BJ (cell line): ENCODE measurements around the gene C20orf144. TPM values are rescaled to one million over a fixed set of nuclear protein-coding genes. Genes with fewer than 3 reads are reported as not detected.

Experiments
- CTCF ChIA-PET: fragments of 350-600 bp; formaldehyde crosslinking; extraction: SDS; loops from one replicate; lab custom pipeline; 2021; ENCODE audit warnings: antibody characterized with exemption, inconsistent platforms; lab: Yijun Ruan, JAX
- POLR2A ChIA-PET: fragments of 300-600 bp; sonication (Branson Sonifier 250); formaldehyde crosslinking; extraction: SDS; loops from one replicate; lab custom pipeline; 2021; ENCODE audit warnings: antibody characterized with exemption; lab: Charles Lee
- DNase-seq: peaks from one replicate; pipeline ENCODE4 v3.0.0-alpha.2; 2011; ENCODE audit warnings: low read depth
- H3K27me3 ChIP-seq: 2 replicates; pipeline ENCODE4 v1.6.0; 2011; ENCODE audit warnings: low read length; ENCODE audit not compliant: control insufficient read depth, insufficient read depth
- H3K36me3 ChIP-seq: 2 replicates; pipeline ENCODE4 v1.5.1; 2011; ENCODE audit warnings: low read length; ENCODE audit not compliant: control insufficient read depth, insufficient read depth
- H3K4me3 ChIP-seq: 2 replicates; pipeline ENCODE4 v1.5.1; 2011; ENCODE audit warnings: low read depth, mild to moderate bottlenecking, control low read depth, low read length
- CTCF ChIP-seq: IDR thresholded peaks from 2 replicates; pipeline ENCODE4 v1.5.1; 2011; ENCODE audit warnings: low read depth, mild to moderate bottlenecking, control low read depth, inconsistent platforms, low read length, moderate library complexity; ENCODE audit not compliant: insufficient read depth
- polyA plus RNA-seq: library from polyadenylated mRNA; depleted of rRNA; stranded (reverse); fragments of >200 nt; gene quantifications from 2 replicates; pipeline ENCODE4 v1.2.3, GENCODE V29; 2011

The C20orf144 gene
- polyA plus RNA-seq, 1 experiment = 0.22 TPM

- POLR2A ChIA-PET = no interaction called here
- DNase-seq = no peak
- Histone ChIP-seq H3K4me3 (no peak overlapping the region), H3K27me3 (no peaks in the 10 kb centered on the region), H3K36me3 (no peaks in the 10 kb centered on the region)
- CTCF ChIA-PET = no interaction called here
- TF ChIP-seq CTCF = no peak
These were observed 26.9 kb downstream of the C20orf144 start for GRCh38 chr20:33688938-33689424.

GRCh38 chr20:33689493-33689892 lies 27.4 kb downstream of the C20orf144 start:
- ChIA-PET CTCF (interaction anchor here (0.9 kb wide), 1 partner anchor 123 kb away, joined by 3 read pairs; no protein-coding TSS in a partner anchor), POLR2A (no interaction called here)
- no peak overlapping the region for H3K4me3 ChIP-seq
- DNase-seq = no peak
- TF ChIP-seq CTCF = no peak
- H3K36me3 ChIP-seq = no peaks in the 10 kb centered on the region
- H3K27me3 ChIP-seq = no peaks in the 10 kb centered on the region

GRCh38 chr20:33689973-33690372 lies 27.8 kb downstream of the C20orf144 start:
- ChIA-PET POLR2A (no interaction called here), CTCF (interaction anchor here (0.9 kb wide), 1 partner anchor 124 kb away, joined by 3 read pairs; no protein-coding TSS in a partner anchor)
- H3K27me3 ChIP-seq = no peaks in the 10 kb centered on the region
- H3K4me3 ChIP-seq = no peak overlapping the region
- H3K36me3 ChIP-seq = no peaks in the 10 kb centered on the region
- no peak for TF ChIP-seq CTCF
- DNase-seq = no peak

GRCh38 chr20:33693289-33693688 lies 31.2 kb downstream of the C20orf144 start:
- no peaks in the 10 kb centered on the region for H3K27me3 ChIP-seq
- no peaks in the 10 kb centered on the region for H3K36me3 ChIP-seq
- ChIA-PET POLR2A (no interaction called here), CTCF (no interaction called here)
- no peak overlapping the region for H3K4me3 ChIP-seq
- DNase-seq = no peak
- TF ChIP-seq CTCF = no peak

DNA sequence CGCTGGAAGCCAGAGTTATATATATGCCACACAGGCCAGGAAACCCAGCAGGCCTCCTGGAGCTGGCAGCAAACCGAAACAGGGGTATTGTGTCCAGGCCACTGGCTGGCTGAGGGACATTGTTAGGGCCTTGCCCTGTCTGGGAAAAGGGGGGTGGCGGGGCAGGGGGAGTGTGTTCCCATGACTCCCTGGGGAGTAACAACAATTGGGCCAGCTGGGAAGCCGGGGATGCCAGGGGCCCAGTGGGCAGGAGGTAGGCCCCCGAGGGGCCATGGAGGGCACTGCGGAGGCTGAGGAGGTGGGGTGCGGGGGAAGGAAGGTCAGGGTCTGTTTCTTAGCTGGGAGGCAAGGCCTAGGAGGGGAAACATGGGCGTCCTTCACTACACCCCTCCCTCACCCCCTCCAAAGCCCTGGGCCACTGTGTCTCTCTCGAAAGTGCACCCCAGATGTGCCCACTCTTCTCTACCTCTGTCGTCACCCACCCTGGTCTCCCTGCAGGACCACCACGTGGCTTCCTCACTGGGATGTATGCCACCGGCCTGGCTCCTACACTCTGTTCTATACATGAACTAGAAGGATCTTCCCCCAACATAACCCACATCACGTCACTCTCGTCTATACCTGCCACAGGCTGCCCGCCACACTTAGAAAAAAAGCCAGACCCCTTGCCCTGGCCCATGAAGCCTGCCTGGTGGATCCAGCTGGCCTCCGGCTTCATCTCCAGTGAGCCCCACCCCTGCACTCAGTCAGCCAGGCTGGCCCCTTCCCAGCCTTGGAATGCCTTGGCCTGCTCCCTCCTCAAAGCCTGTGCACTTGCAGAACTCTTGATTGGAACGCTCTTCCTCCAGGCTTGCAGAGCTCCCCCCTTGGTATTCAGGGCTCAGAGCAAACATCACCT lies 31.9 kb downstream of the C20orf144 start:
- no peak for TF ChIP-seq CTCF
- no peak overlapping the region for H3K4me3 ChIP-seq
- CTCF ChIA-PET = interaction anchor here (1.3 kb wide), 1 partner anchor 28 kb away, joined by 3 read pairs; the partner anchor contains the start of gene ACTL10
- H3K36me3 ChIP-seq = no peaks in the 10 kb centered on the region
- H3K27me3 ChIP-seq = no peaks in the 10 kb centered on the region
- no peak for DNase-seq
- POLR2A ChIA-PET = no interaction called here
